Measurements from ENCODE around the gene TBC1D22A. TPM values are rescaled to one million over a fixed set of nuclear protein-coding genes. Genes with fewer than 3 reads are reported as not detected.

Gene TBC1D22A
- total and polyA plus RNA-seq, 10 of the 15 experiments (the other 5 are each of a cell fraction or from before 2014, with no cell fraction given): 0.63 to 44.7 (median 27.4) TPM

DNA sequence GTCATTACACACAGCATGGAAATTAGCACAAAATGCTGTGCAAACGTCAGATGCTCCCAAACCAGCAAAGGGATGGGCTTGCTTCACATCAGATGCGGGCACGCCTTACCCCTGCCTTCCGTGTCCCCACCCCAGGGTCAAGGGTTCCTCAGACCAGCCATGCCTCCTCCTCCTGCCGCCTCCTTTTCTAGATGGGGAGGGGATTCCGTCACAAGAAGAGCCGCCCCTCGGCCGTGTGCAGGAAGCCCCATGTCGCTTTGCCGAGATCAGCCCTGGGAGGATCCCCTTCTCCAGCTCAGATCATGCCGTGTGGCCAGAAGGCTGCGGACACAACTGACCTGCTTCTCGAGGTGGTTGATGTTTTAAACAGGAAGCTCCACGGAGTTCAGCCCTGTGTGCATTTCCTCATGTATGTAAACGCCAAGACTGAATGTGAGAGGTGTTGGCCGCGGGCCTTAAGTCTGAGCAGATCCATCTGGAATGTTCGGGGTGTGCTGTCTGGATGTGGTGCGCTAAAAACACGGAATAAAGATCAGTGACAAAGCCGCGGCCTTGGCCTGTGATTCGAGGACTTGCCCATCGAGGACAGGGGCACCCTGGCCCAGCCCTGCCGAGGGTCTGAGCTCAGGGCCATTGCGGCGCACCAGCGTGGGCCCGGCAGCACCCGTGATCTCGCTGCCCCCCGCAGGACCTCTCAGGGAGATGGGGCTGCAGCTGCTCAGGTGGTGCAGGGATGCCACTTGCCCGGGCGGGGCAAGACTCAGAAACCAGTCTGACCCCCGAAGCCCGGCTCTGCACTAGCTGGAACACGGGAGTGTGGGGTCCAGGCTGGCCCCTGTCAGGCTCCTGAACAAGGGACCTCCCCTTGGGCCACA is 412.9 kb downstream of the TBC1D22A start (continued):
- no peak for TF ChIP-seq NFYA (IDR thresholded peaks at IDR 0.05; ENCODE audit: borderline replicate concordance, low read depth, low read length)
- no peak for TF ChIP-seq LARP7 (IDR thresholded peaks at IDR 0.05)

GRCh38 chr22:47176026-47176389 is 413.6 kb downstream of the TBC1D22A start:
- no peak overlapping the region for H3K27ac ChIP-seq (ENCODE audit: control insufficient read depth, insufficient read depth)
- POLR2A ChIA-PET: no interaction called here
- no peak overlapping the region for H3K4me3 ChIP-seq
- ATAC-seq (no peak), DNase-seq (ENCODE audit: low read depth, low spot score) (no peak), FAIRE-seq (no peak)
- BruUV-seq (replicated peaks): no TSS peak
- H4K20me1 ChIP-seq (ENCODE audit: control insufficient read depth, insufficient read depth): no peaks in the 10 kb centered on the region
- H3K9me3 ChIP-seq (replicated peaks; ENCODE audit: control insufficient read depth, insufficient read depth, low read length): no peaks in the 10 kb centered on the region; the same call in 2 of the 3 replicates
- intact Hi-C loops (cut with micrococcal nuclease; ENCODE audit: unreplicated experiment): no loop called here
- RAD21 ChIA-PET (ENCODE audit: unreplicated experiment): no interaction called here
- in situ Hi-C loops (cut with MboI): no loop called here
- no peaks in the 10 kb centered on the region for H3K27me3 ChIP-seq (replicated peaks in 1 of 2; ENCODE audit: control insufficient read depth in 2 of 2, insufficient read depth in 2 of 2, low read length in 1 of 2)
- SMC1A ChIA-PET (ENCODE audit: uncharacterized antibody, unreplicated experiment): no interaction called here
- H3K4me1 ChIP-seq (ENCODE audit: control insufficient read depth, insufficient read depth, low read length): no peaks in the 10 kb centered on the region
- CTCF ChIA-PET: no interaction called here
- peaks cover 0 to 3% of the 10 kb centered on the region in 2 experiments; a peak in 3 of 4 replicates for H3K36me3 ChIP-seq (ENCODE audit: control insufficient read depth in 2 of 2, insufficient read depth in 2 of 2, low read length in 1 of 2)
- no peak overlapping the region for H3K4me2 ChIP-seq (ENCODE audit: control insufficient read depth, insufficient read depth)
- no peak overlapping the region for H2AFZ ChIP-seq (ENCODE audit: control insufficient read depth, low read depth, low read length)
- 83% methylated on average over 5 of the region's 9 CpGs for WGBS (ENCODE audit: insufficient coverage, insufficient replicate concordance, low lambda C conversion rate, missing lambda C conversion rate)
- H3K79me2 ChIP-seq (ENCODE audit: control insufficient read depth, insufficient read depth, low read length): no peaks in the 10 kb centered on the region
- no peak overlapping the region for H3K9ac ChIP-seq (ENCODE audit: control insufficient read depth, insufficient read depth, low read length)
- TF ChIP-seq TAF1 (IDR thresholded peaks at IDR 0.05; ENCODE audit: borderline replicate concordance, low read depth, low read length) (no peak), E2F8 (IDR thresholded peaks at IDR 0.05; ENCODE audit: low read depth, partially characterized antibody) (no peak), TARDBP (IDR thresholded peaks at IDR 0.05; ENCODE audit: borderline replicate concordance) (no peak), BRCA1 (IDR thresholded peaks at IDR 0.05; ENCODE audit: low read depth, low read length) (no peak), POLR2AphosphoS2 (IDR thresholded peaks at IDR 0.05; ENCODE audit: low read depth, low read length) (no peak), POLR2AphosphoS5 (IDR thresholded peaks at IDR 0.05; ENCODE audit: low read length) (no peak), EED (IDR thresholded peaks at IDR 0.05; ENCODE audit: low read depth) (no peak), MXI1 (IDR thresholded peaks at IDR 0.05; ENCODE audit: low read depth, low read length) (no peak)
- TF ChIP-seq, protein P1, sequence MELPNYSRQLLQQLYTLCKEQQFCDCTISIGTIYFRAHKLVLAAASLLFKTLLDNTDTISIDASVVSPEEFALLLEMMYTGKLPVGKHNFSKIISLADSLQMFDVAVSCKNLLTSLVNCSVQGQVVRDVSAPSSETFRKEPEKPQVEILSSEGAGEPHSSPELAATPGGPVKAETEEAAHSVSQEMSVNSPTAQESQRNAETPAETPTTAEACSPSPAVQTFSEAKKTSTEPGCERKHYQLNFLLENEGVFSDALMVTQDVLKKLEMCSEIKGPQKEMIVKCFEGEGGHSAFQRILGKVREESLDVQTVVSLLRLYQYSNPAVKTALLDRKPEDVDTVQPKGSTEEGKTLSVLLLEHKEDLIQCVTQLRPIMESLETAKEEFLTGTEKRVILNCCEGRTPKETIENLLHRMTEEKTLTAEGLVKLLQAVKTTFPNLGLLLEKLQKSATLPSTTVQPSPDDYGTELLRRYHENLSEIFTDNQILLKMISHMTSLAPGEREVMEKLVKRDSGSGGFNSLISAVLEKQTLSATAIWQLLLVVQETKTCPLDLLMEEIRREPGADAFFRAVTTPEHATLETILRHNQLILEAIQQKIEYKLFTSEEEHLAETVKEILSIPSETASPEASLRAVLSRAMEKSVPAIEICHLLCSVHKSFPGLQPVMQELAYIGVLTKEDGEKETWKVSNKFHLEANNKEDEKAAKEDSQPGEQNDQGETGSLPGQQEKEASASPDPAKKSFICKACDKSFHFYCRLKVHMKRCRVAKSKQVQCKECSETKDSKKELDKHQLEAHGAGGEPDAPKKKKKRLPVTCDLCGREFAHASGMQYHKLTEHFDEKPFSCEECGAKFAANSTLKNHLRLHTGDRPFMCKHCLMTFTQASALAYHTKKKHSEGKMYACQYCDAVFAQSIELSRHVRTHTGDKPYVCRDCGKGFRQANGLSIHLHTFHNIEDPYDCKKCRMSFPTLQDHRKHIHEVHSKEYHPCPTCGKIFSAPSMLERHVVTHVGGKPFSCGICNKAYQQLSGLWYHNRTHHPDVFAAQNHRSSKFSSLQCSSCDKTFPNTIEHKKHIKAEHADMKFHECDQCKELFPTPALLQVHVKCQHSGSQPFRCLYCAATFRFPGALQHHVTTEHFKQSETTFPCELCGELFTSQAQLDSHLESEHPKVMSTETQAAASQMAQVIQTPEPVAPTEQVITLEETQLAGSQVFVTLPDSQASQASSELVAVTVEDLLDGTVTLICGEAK (IDR thresholded peaks at IDR 0.05; ENCODE audit: borderline replicate concordance): no peak
- TF ChIP-seq, protein P2, sequence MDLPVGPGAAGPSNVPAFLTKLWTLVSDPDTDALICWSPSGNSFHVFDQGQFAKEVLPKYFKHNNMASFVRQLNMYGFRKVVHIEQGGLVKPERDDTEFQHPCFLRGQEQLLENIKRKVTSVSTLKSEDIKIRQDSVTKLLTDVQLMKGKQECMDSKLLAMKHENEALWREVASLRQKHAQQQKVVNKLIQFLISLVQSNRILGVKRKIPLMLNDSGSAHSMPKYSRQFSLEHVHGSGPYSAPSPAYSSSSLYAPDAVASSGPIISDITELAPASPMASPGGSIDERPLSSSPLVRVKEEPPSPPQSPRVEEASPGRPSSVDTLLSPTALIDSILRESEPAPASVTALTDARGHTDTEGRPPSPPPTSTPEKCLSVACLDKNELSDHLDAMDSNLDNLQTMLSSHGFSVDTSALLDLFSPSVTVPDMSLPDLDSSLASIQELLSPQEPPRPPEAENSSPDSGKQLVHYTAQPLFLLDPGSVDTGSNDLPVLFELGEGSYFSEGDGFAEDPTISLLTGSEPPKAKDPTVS (IDR thresholded peaks at IDR 0.05; ENCODE audit: low read depth, low read length): no peak

Data from GM12878 (cell line).